Transverse colon (tissue), 4 donors: ENCODE measurements around the gene TGM3.

Experiments used
- CTCF ChIP-seq, 5 experiments: fragments of 200-600 bp in 3 of 5; fragments of 450-650 bp in 2 of 5; sonication (generic) in 3 of 5; IDR thresholded peaks; 1 replicate in 2 of 5; 2 replicates in 3 of 5; pipeline ENCODE4 v1.5.1; 2016 to 2017; ENCODE audit warnings: antibody characterized with exemption in 5 of 5, inconsistent platforms in 3 of 5, mild to moderate bottlenecking in 2 of 5, moderate library complexity in 1 of 5
- EP300 ChIP-seq: sonication (generic); formaldehyde crosslinking; IDR thresholded peaks from one replicate; pipeline ENCODE4 v1.6.1; 2017; ENCODE audit warnings: antibody characterized with exemption, low read depth
- POLR2A ChIP-seq: fragments of 450-650 bp; IDR thresholded peaks from one replicate; pipeline ENCODE4 v1.6.1; 2016; ENCODE audit warnings: antibody characterized with exemption, mild to moderate bottlenecking, moderate library complexity
- POLR2AphosphoS5 ChIP-seq, 3 donors: sonication (generic); formaldehyde crosslinking; IDR thresholded peaks; one replicate each; pipeline ENCODE4 v1.6.1; 2016; ENCODE audit warnings: antibody characterized with exemption in 3 of 3

GRCh38 chr20:2305946-2306345 is 10.1 kb downstream of the TGM3 start:
- TF ChIP-seq CTCF (IDR thresholded peaks at IDR 0.05) = no peak
- no peak for TF ChIP-seq POLR2A
- no peak for TF ChIP-seq EP300
- TF ChIP-seq POLR2AphosphoS5 (IDR thresholded peaks at IDR 0.05) = no peak
